GM12891 (cell line): ENCODE measurements around the gene NELFA.

ENCODE experiments used
- DNase-seq: peaks from one replicate; pipeline ENCODE4 v3.0.0; 2011; ENCODE audit warnings: low spot score; ENCODE audit not compliant: insufficient read length
- FAIRE-seq: peaks from 2 replicates; lab custom pipeline; 2011; peaks lifted over from hg19 to GRCh38; lab: Jason Lieb, UNC
- PAX5 ChIP-seq: IDR thresholded peaks from 2 replicates; pipeline ENCODE4 v1.6.1; 2011; ENCODE audit warnings: low read length, moderate library complexity, mild to moderate bottlenecking; ENCODE audit not compliant: insufficient read depth, severe bottlenecking
- POLR2A ChIP-seq: IDR thresholded peaks from 2 replicates; pipeline ENCODE4 v1.6.1; 2011; ENCODE audit warnings: low read depth, low read length, control low read depth
- POLR2AphosphoS5 ChIP-seq: IDR thresholded peaks from 2 replicates; pipeline ENCODE4 v1.6.1; 2011; ENCODE audit warnings: low read depth, low read length, control low read depth
- POU2F2 ChIP-seq: IDR thresholded peaks from 2 replicates; pipeline ENCODE4 v1.6.1; 2011; ENCODE audit warnings: low read depth, mild to moderate bottlenecking, control low read depth, low read length, moderate library complexity
- SPI1 ChIP-seq: IDR thresholded peaks from 2 replicates; pipeline ENCODE4 v1.6.1; 2011; ENCODE audit warnings: low read depth, low read length, control low read depth
- TAF1 ChIP-seq: IDR thresholded peaks from 2 replicates; pipeline ENCODE4 v1.6.1; 2011; ENCODE audit warnings: low read depth, low read length, control low read depth

The NELFA gene

GRCh38 chr4:1964443-1964842 is 44.3 kb downstream of the NELFA start:
- DNase-seq, result no peak
- FAIRE-seq, result no peak
- TF ChIP-seq POLR2AphosphoS5, result no peak
- no peak for TF ChIP-seq SPI1

- TF ChIP-seq PAX5, result no peak
- no peak for TF ChIP-seq POLR2A
- TF ChIP-seq SPI1, result no peak
- TF ChIP-seq POLR2AphosphoS5, result no peak
- TF ChIP-seq POU2F2, result no peak
- TF ChIP-seq TAF1, result no peak
- FAIRE-seq (no peak), DNase-seq (no peak)
These were observed 45.8 kb downstream of the NELFA start for GRCh38 chr4:1962980-1963379.

GRCh38 chr4:1961563-1961962 is 47.2 kb downstream of the NELFA start:
- FAIRE-seq, result no peak
- no peak for DNase-seq
- TF ChIP-seq SPI1, result no peak
- TF ChIP-seq POU2F2, result no peak
- TF ChIP-seq POLR2AphosphoS5, result no peak
- TF ChIP-seq PAX5, result no peak
- TF ChIP-seq POLR2A, result no peak
- no peak for TF ChIP-seq TAF1

GRCh38 chr4:1961038-1961437 is 47.7 kb downstream of the NELFA start:
- FAIRE-seq, result no peak
- DNase-seq, result no peak
- no peak for TF ChIP-seq SPI1

- FAIRE-seq (no peak), DNase-seq (no peak)
- TF ChIP-seq TAF1 (no peak), SPI1 (no peak), POU2F2 (no peak), POLR2A (no peak), PAX5 (no peak)
These were observed 48.5 kb downstream of the NELFA start for GRCh38 chr4:1960170-1960825.

DNA sequence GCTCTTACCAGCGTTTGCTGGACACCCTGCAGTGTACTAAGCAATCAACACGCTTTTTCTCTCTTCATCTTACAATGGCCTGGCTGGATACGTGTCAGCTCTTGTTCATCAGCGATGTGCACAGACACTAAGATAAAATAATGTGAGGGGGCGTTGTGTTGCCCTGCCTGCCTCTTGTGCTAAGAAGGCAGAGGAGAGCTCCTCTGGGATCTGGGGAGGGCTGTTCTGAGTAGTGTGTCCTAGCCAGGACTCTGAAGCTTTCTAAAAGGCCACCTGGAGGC is 49.7 kb downstream of the NELFA start:
- DNase-seq, result no peak
- FAIRE-seq, result no peak
- TF ChIP-seq POU2F2 (no peak), POLR2AphosphoS5 (no peak), TAF1 (no peak), SPI1 (no peak), POLR2A (no peak), PAX5 (no peak)

DNA sequence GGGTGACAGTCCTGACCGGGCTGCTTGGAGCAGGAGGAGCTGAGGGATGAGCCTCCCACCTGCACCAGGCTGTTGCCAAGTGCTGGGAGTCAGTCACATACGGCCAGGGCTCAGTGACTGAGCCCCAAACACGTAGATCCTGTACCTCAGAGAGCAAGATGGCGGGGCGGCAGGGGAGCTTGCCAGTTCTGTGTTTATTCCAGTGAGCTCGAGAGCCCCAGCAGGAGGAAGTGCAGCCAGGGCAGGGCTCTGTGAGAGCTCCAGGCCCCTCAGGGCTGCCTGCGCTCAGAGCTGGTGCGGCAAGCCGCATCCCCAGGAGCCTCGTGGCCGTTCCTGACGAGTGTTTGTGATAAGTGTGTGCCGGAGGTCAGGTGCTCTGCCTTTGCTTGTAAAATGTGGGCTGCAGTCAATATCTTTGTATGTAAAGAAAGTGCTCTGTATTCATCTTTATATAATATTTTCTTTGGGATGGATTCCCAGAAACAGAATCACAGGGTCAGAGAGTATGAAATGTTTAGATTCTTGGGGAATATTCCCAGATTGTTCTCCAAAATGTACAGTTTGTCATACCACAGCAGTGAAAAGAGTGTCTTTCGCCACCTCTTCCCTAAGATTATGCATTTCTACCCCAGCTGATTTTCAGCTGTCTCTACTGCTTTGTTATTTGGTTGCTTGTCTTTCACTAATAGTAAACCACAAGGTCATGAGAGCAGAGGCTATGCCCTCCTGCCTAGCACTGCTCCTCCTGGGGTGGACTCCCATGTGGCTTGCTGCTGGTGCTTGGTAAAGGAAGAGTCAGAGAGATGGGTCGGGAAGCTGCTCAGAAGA is 50.3 kb downstream of the NELFA start:
- TF ChIP-seq POU2F2, result no peak
- no peak for TF ChIP-seq PAX5
- TF ChIP-seq SPI1, result no peak
- no peak for TF ChIP-seq TAF1
- no peak for TF ChIP-seq POLR2AphosphoS5
- no peak for TF ChIP-seq POLR2A
- no peak for DNase-seq
- no peak for FAIRE-seq

DNA sequence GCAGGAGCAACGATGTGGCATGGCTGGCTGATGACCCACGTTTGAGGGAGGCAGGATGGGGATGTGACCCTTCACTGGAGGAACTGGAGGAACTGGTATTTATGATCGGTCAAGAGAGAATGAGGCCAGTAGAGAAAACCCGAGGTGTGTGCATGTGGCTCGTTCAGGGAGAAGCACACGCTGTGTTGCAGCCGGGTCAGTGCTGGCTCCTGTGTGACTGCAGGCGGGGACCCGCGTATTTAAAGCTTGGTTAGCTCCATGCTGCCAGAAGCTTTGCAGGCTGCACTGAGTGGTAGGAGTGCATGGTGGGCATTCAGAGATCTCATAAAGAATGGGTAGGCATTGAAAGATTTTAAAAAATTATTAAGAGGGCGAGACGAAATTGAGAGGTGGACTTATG is 52.1 kb downstream of the NELFA start:
- FAIRE-seq, result no peak
- no peak for TF ChIP-seq POLR2AphosphoS5
- no peak for TF ChIP-seq TAF1
- no peak for TF ChIP-seq POLR2A
- TF ChIP-seq SPI1, result no peak
- TF ChIP-seq POU2F2, result no peak
- no peak for TF ChIP-seq PAX5
- no peak for DNase-seq

DNA sequence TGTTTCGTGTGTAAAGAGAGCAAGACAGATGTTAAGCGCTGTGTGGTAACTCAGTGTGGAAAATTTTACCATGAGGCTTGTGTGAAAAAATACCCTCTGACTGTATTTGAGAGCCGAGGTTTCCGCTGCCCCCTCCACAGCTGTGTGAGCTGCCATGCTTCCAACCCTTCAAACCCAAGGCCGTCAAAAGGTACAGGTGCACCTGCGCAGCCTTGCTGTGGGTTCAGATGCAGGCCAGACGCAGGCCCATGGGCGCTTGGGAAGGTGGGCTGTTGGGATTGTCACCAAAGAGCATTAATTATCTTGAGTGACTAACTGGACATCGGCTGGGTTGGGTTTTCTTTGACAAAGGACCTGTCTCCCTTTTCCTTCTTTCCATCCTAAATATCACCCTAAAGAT is 55.4 kb downstream of the NELFA start:
- FAIRE-seq (no peak), DNase-seq (no peak)
- no peak for TF ChIP-seq SPI1
- TF ChIP-seq POLR2A, result no peak
- no peak for TF ChIP-seq POU2F2
- no peak for TF ChIP-seq PAX5
- TF ChIP-seq POLR2AphosphoS5, result no peak
- TF ChIP-seq TAF1, result no peak

- DNase-seq, result no peak
- TF ChIP-seq PAX5 (no peak), POLR2AphosphoS5 (no peak), POU2F2 (no peak), TAF1 (no peak), SPI1 (no peak), POLR2A (no peak)
- FAIRE-seq, result no peak
These were observed 56.1 kb downstream of the NELFA start for GRCh38 chr4:1952719-1953118.
